ENCODE measurements around the gene TSEN15. TPM values are rescaled to one million over a fixed set of nuclear protein-coding genes. Genes with fewer than 3 reads are reported as not detected.
"Not testable (repeated sequence)": the region's sequence is repeated elsewhere in the genome, so short reads cannot be mapped to it uniquely, and the experiment has no call there.

TSEN15 gene
- total RNA-seq, 1 donor from 2014 or later = 27.2 TPM

DNA sequence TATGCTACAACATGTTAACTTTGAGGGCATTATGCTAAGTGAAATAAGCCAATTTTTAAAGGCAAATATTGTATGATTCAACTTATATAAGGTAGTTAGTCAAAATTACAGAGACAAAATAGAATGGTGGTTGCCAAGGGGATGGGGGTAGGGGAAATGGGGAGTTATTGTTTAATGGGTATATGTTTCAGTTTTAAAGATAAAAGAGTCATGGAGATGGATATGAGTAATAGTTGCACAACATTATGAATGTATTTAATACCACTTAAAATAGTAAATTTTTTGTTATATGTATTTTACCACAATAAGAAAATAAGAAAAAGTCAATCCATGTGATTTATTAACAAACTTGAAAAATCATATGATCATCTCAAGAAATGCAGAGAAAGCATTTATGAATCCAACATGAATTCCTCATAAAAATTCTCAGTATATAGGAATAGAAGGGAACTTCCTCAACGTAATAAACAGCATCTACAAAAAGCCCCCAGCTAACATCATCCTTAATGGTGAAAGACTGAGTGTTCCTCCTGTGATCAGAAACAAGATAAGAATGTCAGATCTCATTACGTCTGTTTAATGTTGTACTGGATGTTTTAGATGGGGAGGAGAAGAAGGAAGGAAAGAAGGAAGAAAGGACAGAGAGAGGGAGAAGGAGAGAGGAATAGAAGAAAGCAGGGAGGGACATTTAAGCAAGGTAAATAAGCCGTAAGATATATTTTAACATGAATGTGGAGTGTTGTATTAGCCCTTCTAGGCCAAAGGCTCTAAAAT, 6.7 kb upstream of the TSEN15 start:
- DNase-seq (no peak), ATAC-seq (no peak)
- TF ChIP-seq CTCF (IDR thresholded peaks at IDR 0.05) = no peak
- Histone ChIP-seq H3K4me3 (no peak overlapping the region), H3K4me1 (no peaks in the 10 kb centered on the region), H3K27ac (no peak overlapping the region), H3K36me3 (no peaks in the 10 kb centered on the region), H3K9me3 (no peaks in the 10 kb centered on the region), H3K27me3 (no peaks in the 10 kb centered on the region)
- intact Hi-C loops (cut with DNase I) = no loop called here

DNA sequence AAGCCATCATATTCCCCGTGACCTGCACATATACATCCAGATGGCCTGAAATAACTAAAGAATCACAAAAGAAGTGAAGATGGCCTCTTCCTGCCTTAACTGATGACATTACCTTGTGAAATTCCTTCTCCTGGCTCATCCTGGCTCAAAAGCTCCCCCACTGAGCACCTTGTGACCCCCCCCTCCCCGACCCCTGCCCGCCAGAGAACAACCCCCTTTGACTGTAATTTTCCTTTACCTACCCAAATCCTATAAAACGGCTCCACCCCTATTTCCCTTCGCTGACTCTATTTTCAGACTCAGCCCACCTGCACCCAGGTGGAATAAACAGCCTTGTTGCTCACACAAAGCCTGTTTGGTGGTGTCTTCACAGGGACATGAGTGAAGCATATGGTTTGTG, 4.0 kb upstream of the TSEN15 start:
- intact Hi-C loops (cut with DNase I); ATAC-seq; H3K9me3 ChIP-seq; H3K27ac ChIP-seq; DNase-seq; H3K27me3 ChIP-seq; H3K36me3 ChIP-seq; H3K4me3 ChIP-seq: not testable (repeated sequence)
- peaks cover 11% of the 10 kb centered on the region for H3K4me1 ChIP-seq

DNA sequence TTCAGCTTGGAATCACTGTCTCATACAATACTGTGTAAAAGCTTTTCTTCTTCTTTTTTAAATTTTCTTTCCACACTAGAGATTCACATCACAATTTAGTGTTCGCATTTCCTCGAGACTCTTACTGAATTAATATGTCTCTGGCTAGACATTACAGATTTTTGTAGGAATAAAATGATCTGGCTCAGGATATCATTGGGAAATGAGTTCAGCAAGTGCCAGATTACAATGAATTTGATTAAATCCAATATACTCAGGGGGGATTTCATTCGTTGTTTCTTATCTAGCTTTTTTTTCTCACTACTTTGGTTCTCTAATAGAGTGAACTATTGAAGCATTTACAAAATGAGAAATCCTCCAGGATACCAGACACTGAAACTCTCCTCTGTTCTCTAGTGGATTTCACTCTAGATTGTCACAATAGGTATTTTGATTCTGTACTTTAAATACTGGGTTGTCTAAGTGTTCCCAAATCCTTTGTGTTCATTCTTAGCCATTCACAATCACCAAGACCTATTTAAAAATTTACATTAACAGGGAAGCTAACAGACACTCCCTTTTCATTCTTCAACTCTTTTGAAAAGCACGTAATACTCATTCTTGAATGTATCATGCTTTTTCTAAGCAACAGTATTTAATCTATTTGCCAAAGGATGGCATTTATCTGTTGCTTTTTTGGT, 2.8 kb upstream of the TSEN15 start:
- Histone ChIP-seq H3K4me3 (no peak overlapping the region), H3K27ac (no peak overlapping the region), H3K36me3 (no peaks in the 10 kb centered on the region), H3K9me3 (no peaks in the 10 kb centered on the region), H3K27me3 (no peaks in the 10 kb centered on the region), H3K4me1 (peaks cover 14% of the 10 kb centered on the region)
- intact Hi-C loops (cut with DNase I) = no loop called here
- ATAC-seq = no peak
- no peak for TF ChIP-seq CTCF (IDR thresholded peaks at IDR 0.05)
- DNase-seq = no peak

GRCh38 chr1:184049291-184049690, 2.2 kb upstream of the TSEN15 start:
- no peak overlapping the region for H3K27ac ChIP-seq
- ATAC-seq (no peak), DNase-seq (no peak)
- H3K4me3 ChIP-seq = no peak overlapping the region
- TF ChIP-seq CTCF (IDR thresholded peaks at IDR 0.05) = no peak
- H3K9me3 ChIP-seq = no peaks in the 10 kb centered on the region
- intact Hi-C loops (cut with DNase I) = no loop called here
- H3K36me3 ChIP-seq = no peaks in the 10 kb centered on the region
- H3K27me3 ChIP-seq = no peaks in the 10 kb centered on the region
- peaks cover 14% of the 10 kb centered on the region for H3K4me1 ChIP-seq

- H3K4me1 ChIP-seq = peaks cover 14% of the 10 kb centered on the region
- no peak for TF ChIP-seq CTCF (IDR thresholded peaks at IDR 0.05)
- no peak for ATAC-seq
- H3K36me3 ChIP-seq = peaks cover under 1% of the 10 kb centered on the region
- H3K9me3 ChIP-seq = no peaks in the 10 kb centered on the region
- H3K27me3 ChIP-seq = no peaks in the 10 kb centered on the region
- intact Hi-C loops (cut with DNase I) = no loop called here
- DNase-seq = no peak
- no peak overlapping the region for H3K4me3 ChIP-seq
- H3K27ac ChIP-seq = no peak overlapping the region
Observed at GRCh38 chr1:184049836-184050468, 1.6 kb upstream of the TSEN15 start.

DNA sequence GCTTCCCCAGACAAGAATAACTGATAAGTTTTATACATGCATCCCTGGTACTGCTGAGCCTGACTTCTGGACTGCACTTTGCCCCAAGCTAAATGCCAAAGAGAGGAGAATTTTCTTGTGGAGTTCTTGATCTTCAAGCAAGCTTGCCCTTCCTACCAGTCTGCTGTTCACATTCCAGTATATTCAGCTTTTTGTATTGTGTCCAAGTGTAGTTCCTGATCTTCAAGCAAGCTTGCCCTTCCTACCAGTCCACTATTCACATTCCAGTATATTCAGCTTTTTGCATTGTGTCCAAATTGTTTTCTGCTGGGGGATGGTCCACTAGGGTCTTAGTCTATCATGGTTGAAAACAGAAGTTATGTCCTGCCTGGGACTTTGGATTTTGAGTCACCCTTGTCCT, 894 bp upstream of the TSEN15 start:
- Histone ChIP-seq H3K9me3 (no peaks in the 10 kb centered on the region), H3K27me3 (no peaks in the 10 kb centered on the region), H3K4me3 (peak overlapping the region; percentile 89), H3K36me3 (peaks cover 8% of the 10 kb centered on the region), H3K27ac (peak overlapping the region; percentile 91), H3K4me1 (peaks cover 14% of the 10 kb centered on the region)
- intact Hi-C loops (cut with DNase I) = no loop called here
- DNase-seq (no peak), ATAC-seq (no peak)
- TF ChIP-seq CTCF (IDR thresholded peaks at IDR 0.05) = no peak
